Skeletal muscle cell (primary cell): ENCODE results near the gene AATF.
"Not testable (repeated sequence)": the region's sequence is repeated elsewhere in the genome, so short reads cannot be mapped to it uniquely, and the experiment has no call there.

Source experiments
- DNase-seq: peaks from one replicate; pipeline ENCODE4 v3.0.0-alpha.2; 2010; ENCODE audit warnings: low read depth
- H3K4me3 ChIP-seq: 2 replicates; pipeline ENCODE4 v1.5.1; 2011; ENCODE audit warnings: low read depth, mild to moderate bottlenecking, control low read depth, low read length, moderate library complexity

AATF gene

GRCh38 chr17:37065486-37066321, 117.0 kb downstream of the AATF start:
- H3K4me3 ChIP-seq: no peak overlapping the region
- DNase-seq: no peak

GRCh38 chr17:37066322-37067255, 117.8 kb downstream of the AATF start:
- DNase-seq: no peak
- H3K4me3 ChIP-seq: no peak overlapping the region

- H3K4me3 ChIP-seq: no peak overlapping the region
- peak; percentile 45 for DNase-seq
Observed at GRCh38 chr17:37067555-37068111, 118.9 kb downstream of the AATF start.

- no peak overlapping the region for H3K4me3 ChIP-seq
- peak; percentile 41 for DNase-seq
Observed at GRCh38 chr17:37068266-37068665, 119.5 kb downstream of the AATF start.

- H3K4me3 ChIP-seq: no peak overlapping the region
- no peak for DNase-seq
Observed at GRCh38 chr17:37069087-37069486, 120.3 kb downstream of the AATF start.

- DNase-seq, H3K4me3 ChIP-seq: not testable (repeated sequence)
Observed at GRCh38 chr17:37073464-37073863, 124.7 kb downstream of the AATF start.

GRCh38 chr17:37079065-37079708, 130.4 kb downstream of the AATF start:
- no peak for DNase-seq
- H3K4me3 ChIP-seq: no peak overlapping the region

GRCh38 chr17:37079735-37080134, 131.0 kb downstream of the AATF start:
- H3K4me3 ChIP-seq: no peak overlapping the region
- DNase-seq: peak; percentile 46

GRCh38 chr17:37081287-37081686, 132.5 kb downstream of the AATF start:
- no peak for DNase-seq
- H3K4me3 ChIP-seq: no peak overlapping the region

- H3K4me3 ChIP-seq: no peak overlapping the region
- no peak for DNase-seq
Observed at GRCh38 chr17:37082311-37082860, 133.6 kb downstream of the AATF start.

GRCh38 chr17:37082985-37083384, 134.2 kb downstream of the AATF start:
- DNase-seq: no peak

GRCh38 chr17:37083456-37083855, 134.7 kb downstream of the AATF start:
- H3K4me3 ChIP-seq: no peak overlapping the region
- no peak for DNase-seq

More at GRCh38 chr17:37082985-37083384, 134.2 kb downstream of the AATF start:
- H3K4me3 ChIP-seq: no peak overlapping the region

GRCh38 chr17:37084372-37084771, 135.6 kb downstream of the AATF start:
- H3K4me3 ChIP-seq: no peak overlapping the region
- DNase-seq: no peak

GRCh38 chr17:37086334-37086733, 137.6 kb downstream of the AATF start:
- no peak for DNase-seq
- no peak overlapping the region for H3K4me3 ChIP-seq

- no peak for DNase-seq
Observed at GRCh38 chr17:37086948-37087347, 138.2 kb downstream of the AATF start.

GRCh38 chr17:37087683-37088082, 138.9 kb downstream of the AATF start:
- no peak overlapping the region for H3K4me3 ChIP-seq

More at GRCh38 chr17:37086948-37087347, 138.2 kb downstream of the AATF start:
- no peak overlapping the region for H3K4me3 ChIP-seq

GRCh38 chr17:37088459-37088858, 139.7 kb downstream of the AATF start:
- H3K4me3 ChIP-seq: no peak overlapping the region
- DNase-seq: no peak

More at GRCh38 chr17:37087683-37088082, 138.9 kb downstream of the AATF start:
- DNase-seq: no peak

- no peak overlapping the region for H3K4me3 ChIP-seq
- DNase-seq: no peak
Observed at GRCh38 chr17:37088913-37089312, 140.2 kb downstream of the AATF start.

GRCh38 chr17:37089956-37090355, 141.2 kb downstream of the AATF start:
- H3K4me3 ChIP-seq: no peak overlapping the region
- no peak for DNase-seq
